ENCODE data around the gene MITF.

- TF ChIP-seq, protein P1, sequence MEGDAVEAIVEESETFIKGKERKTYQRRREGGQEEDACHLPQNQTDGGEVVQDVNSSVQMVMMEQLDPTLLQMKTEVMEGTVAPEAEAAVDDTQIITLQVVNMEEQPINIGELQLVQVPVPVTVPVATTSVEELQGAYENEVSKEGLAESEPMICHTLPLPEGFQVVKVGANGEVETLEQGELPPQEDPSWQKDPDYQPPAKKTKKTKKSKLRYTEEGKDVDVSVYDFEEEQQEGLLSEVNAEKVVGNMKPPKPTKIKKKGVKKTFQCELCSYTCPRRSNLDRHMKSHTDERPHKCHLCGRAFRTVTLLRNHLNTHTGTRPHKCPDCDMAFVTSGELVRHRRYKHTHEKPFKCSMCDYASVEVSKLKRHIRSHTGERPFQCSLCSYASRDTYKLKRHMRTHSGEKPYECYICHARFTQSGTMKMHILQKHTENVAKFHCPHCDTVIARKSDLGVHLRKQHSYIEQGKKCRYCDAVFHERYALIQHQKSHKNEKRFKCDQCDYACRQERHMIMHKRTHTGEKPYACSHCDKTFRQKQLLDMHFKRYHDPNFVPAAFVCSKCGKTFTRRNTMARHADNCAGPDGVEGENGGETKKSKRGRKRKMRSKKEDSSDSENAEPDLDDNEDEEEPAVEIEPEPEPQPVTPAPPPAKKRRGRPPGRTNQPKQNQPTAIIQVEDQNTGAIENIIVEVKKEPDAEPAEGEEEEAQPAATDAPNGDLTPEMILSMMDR (IDR thresholded peaks at IDR 0.05; ENCODE audit: insufficient read depth, low read depth, low read length) = no peak
- TF ChIP-seq EZH2 (IDR thresholded peaks at IDR 0.05; ENCODE audit: insufficient read depth, low read length) = no peak
Observed at GRCh38 chr3:69902386-69902785, 163.1 kb downstream of the MITF start.
